Peyer's patch (tissue), 4 donors: ENCODE data around the gene TNFSF13. TPM values are rescaled to one million over a fixed set of nuclear protein-coding genes. Genes with fewer than 3 reads are reported as not detected.
A peak's percentile ranks its signal among the peaks of the same experiment; 100 is the strongest.

Source experiments
- DNase-seq, 3 donors: peaks; one replicate each; pipeline ENCODE4 v3.0.0-alpha.2; 2017 to 2019
- H3K27ac ChIP-seq, 4 donors: fragments of 200-600 bp; sonication (generic); one replicate each; pipeline ENCODE4 v1.5.1; 2016 to 2019
- H3K27me3 ChIP-seq, 2 donors: fragments of 200-600 bp; sonication (generic); one replicate each; pipeline ENCODE4 v1.5.1; 2019
- H3K36me3 ChIP-seq, 3 donors: fragments of 200-600 bp; sonication (generic); one replicate each; pipeline ENCODE4 v1.5.1; 2016 to 2019
- H3K4me1 ChIP-seq, 4 donors: fragments of 200-600 bp; sonication (generic); one replicate each; pipeline ENCODE4 v1.5.1; 2016 to 2019
- H3K4me3 ChIP-seq, 4 donors: fragments of 200-600 bp; sonication (generic); 1 replicate in 3 of 4; 2 replicates in 1 of 4; pipeline ENCODE4 v1.5.1; 2016 to 2019; ENCODE audit warnings: mild to moderate bottlenecking in 1 of 4
- H3K9me3 ChIP-seq, 4 donors: fragments of 200-600 bp; sonication (generic); one replicate each; pipeline ENCODE4 v1.5.1; 2016 to 2019; ENCODE audit warnings: mild to moderate bottlenecking in 1 of 4
- POLR2A ChIP-seq, 2 donors: fragments of 450-650 bp; IDR thresholded peaks; one replicate each; pipeline ENCODE4 v1.5.1; 2017; ENCODE audit warnings: antibody characterized with exemption in 2 of 2, mild to moderate bottlenecking in 2 of 2, moderate library complexity in 2 of 2
- total RNA-seq, 4 donors: library from RNA; depleted of rRNA; stranded (reverse); fragments of >200 nt; gene quantifications; one replicate each; pipeline ENCODE4 v1.1.0, GENCODE V29; 2016
- TF ChIP-seq, protein P1 (sequence below), 6 experiments: fragments of 450-650 bp in 4 of 6; fragments of 200-600 bp in 2 of 6; sonication (generic) in 1 of 6; IDR thresholded peaks; one replicate each; pipeline ENCODE4 v1.5.1; 2017 to 2019; ENCODE audit warnings: antibody characterized with exemption in 6 of 6, mild to moderate bottlenecking in 3 of 6, moderate library complexity in 1 of 6

The TNFSF13 gene
- total RNA-seq, 4 donors from 2014 or later = 5.0 to 54.4 (median 38.7) TPM

DNA sequence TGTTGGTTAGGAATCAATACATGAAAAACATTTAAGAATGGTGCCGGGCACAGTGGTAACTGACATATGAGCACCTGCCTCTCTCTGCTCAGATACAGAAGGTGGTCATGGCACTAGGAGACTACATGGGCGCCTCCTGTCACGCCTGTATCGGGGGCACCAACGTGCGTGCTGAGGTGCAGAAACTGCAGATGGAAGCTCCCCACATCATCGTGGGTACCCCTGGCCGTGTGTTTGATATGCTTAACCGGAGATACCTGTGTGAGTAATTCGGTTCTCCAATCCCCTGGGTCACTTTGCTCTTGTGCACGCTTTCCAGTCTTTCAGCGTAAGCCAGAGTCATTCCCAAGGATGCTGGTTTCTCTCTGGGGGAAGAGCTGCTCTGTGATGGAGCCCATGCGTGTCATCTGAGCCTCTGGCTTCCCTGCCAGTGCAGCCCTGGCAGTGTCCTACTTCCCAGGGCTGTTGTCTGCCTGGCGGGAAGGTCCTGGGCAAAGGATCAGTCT, 17.9 kb downstream of the TNFSF13 start:
- no peak for DNase-seq
- Histone ChIP-seq H3K4me1 (peaks cover 4 to 74% (median 38%) of the 10 kb centered on the region in 4 donors), H3K36me3 (peaks cover 0 to 51% (median 0%) of the 10 kb centered on the region in 3 donors), H3K4me3 (no peak overlapping the region), H3K27me3 (no peaks in the 10 kb centered on the region), H3K9me3 (no peaks in the 10 kb centered on the region), H3K27ac (no peak overlapping the region)
- TF ChIP-seq, protein P1, sequence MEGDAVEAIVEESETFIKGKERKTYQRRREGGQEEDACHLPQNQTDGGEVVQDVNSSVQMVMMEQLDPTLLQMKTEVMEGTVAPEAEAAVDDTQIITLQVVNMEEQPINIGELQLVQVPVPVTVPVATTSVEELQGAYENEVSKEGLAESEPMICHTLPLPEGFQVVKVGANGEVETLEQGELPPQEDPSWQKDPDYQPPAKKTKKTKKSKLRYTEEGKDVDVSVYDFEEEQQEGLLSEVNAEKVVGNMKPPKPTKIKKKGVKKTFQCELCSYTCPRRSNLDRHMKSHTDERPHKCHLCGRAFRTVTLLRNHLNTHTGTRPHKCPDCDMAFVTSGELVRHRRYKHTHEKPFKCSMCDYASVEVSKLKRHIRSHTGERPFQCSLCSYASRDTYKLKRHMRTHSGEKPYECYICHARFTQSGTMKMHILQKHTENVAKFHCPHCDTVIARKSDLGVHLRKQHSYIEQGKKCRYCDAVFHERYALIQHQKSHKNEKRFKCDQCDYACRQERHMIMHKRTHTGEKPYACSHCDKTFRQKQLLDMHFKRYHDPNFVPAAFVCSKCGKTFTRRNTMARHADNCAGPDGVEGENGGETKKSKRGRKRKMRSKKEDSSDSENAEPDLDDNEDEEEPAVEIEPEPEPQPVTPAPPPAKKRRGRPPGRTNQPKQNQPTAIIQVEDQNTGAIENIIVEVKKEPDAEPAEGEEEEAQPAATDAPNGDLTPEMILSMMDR (IDR thresholded peaks at IDR 0.05) = no peak
- no peak for TF ChIP-seq POLR2A (IDR thresholded peaks at IDR 0.05)

DNA sequence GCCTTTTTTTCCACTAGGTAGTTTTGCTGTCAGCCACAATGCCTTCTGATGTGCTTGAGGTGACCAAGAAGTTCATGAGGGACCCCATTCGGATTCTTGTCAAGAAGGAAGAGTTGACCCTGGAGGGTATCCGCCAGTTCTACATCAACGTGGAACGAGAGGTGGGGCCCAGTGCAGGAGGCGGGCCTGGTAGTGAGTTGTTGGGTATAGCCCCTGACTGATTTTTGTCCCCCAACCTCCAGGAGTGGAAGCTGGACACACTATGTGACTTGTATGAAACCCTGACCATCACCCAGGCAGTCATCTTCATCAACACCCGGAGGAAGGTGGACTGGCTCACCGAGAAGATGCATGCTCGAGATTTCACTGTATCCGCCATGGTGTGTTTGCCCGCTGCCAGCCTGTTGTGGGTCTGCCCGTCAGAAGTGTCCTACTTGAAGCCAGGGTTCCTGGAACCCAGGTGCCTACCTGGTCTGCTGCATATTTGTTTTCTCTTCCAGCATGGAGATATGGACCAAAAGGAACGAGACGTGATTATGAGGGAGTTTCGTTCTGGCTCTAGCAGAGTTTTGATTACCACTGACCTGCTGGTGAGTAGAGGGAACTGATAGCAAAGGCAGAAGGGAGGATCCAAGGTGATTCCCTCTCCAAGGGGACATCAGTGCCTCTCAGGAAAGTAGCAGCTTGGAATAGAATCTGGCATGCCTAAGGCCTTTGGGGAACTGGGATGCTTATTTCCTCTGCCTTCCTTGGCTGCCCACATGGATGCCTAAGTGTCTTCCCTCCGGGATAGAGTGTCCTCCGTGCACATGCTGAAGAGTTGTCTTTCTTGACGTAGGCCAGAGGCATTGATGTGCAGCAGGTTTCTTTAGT, 19.0 kb downstream of the TNFSF13 start:
- H3K9me3 ChIP-seq = no peaks in the 10 kb centered on the region
- no peak for TF ChIP-seq POLR2A (IDR thresholded peaks at IDR 0.05)
- TF ChIP-seq, protein P1 (IDR thresholded peaks at IDR 0.05) = no peak
- H3K27me3 ChIP-seq = no peaks in the 10 kb centered on the region
- H3K4me1 ChIP-seq = peaks cover 4 to 84% (median 42%) of the 10 kb centered on the region in 4 donors
- DNase-seq = no peak
- peak overlapping the region in 2 of 4 donors; percentile 40 to 93 for H3K27ac ChIP-seq
- peaks cover 0 to 51% (median 0%) of the 10 kb centered on the region in 3 donors for H3K36me3 ChIP-seq
- no peak overlapping the region for H3K4me3 ChIP-seq

DNA sequence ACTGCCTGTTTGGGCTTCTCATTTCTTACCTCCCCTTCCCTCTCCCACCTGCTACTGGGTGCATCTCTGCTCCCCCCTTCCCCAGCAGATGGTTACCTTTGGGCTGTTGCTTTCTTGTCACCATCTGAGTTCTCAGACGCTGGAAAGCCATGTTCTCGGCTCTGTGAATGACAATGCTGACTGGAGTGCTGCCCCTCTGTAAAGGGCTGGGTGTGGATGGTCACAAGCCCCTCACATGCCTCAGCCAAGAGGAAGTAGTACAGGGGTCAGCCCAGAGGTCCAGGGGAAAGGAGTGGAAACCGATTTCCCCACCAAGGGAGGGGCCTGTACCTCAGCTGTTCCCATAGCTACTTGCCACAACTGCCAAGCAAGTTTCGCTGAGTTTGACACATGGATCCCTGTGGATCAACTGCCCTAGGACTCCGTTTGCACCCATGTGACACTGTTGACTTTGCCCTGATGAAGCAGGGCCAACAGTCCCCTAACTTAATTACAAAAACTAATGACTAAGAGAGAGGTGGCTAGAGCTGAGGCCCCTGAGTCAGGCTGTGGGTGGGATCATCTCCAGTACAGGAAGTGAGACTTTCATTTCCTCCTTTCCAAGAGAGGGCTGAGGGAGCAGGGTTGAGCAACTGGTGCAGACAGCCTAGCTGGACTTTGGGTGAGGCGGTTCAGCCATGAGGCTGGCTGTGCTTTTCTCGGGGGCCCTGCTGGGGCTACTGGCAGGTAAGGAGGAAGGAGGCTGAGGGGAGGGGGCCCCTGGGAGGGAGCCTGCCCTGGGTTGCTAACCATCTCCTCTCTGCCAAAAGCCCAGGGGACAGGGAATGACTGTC, 20.7 kb downstream of the TNFSF13 start, which contains the start of gene CD68:
TSS of gene CD68 (plus strand) at position 638 of the 833 bp plus-strand sequence. CDS start at position 678, 40 bp downstream.
- Histone ChIP-seq H3K4me3 (peak within 1 kb of the TSS; percentile 12 to 54 (median 36)), H3K27me3 (no peaks in the 10 kb centered on the region), H3K9me3 (no peaks in the 10 kb centered on the region), H3K27ac (peak within 1 kb of the TSS; percentile 83 to 93 (median 90)), H3K4me1 (peaks cover 10 to 86% (median 45%) of the 10 kb centered on the region in 4 donors), H3K36me3 (peaks cover 0 to 47% (median 0%) of the 10 kb centered on the region in 3 donors)
- peak; percentile 89 to 95 for TF ChIP-seq POLR2A (IDR thresholded peaks at IDR 0.05)
- TF ChIP-seq, protein P1 (IDR thresholded peaks at IDR 0.05) = no peak
- DNase-seq = peak; percentile 75 to 93 (median 84)

DNA sequence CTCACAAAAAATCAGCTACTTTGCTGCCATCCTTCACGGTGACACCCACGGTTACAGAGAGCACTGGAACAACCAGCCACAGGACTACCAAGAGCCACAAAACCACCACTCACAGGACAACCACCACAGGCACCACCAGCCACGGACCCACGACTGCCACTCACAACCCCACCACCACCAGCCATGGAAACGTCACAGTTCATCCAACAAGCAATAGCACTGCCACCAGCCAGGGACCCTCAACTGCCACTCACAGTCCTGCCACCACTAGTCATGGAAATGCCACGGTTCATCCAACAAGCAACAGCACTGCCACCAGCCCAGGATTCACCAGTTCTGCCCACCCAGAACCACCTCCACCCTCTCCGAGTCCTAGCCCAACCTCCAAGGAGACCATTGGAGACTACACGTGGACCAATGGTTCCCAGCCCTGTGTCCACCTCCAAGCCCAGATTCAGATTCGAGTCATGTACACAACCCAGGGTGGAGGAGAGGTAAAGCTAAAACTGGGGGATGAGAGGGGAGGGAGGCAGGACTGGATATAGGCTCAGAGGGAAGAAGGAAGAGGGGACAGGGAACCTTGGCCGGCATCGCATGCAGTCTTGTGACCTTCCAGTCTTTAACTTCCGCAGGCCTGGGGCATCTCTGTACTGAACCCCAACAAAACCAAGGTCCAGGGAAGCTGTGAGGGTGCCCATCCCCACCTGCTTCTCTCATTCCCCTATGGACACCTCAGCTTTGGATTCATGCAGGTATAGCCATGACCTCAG, 21.5 kb downstream of the TNFSF13 start:
- DNase-seq = no peak
- H3K27ac ChIP-seq = peak overlapping the region; percentile 83 to 93 (median 90)
- peaks cover 10 to 86% (median 40%) of the 10 kb centered on the region in 4 donors for H3K4me1 ChIP-seq
- H3K36me3 ChIP-seq = peaks cover 0 to 39% (median 0%) of the 10 kb centered on the region in 3 donors
- no peaks in the 10 kb centered on the region for H3K27me3 ChIP-seq
- H3K9me3 ChIP-seq = no peaks in the 10 kb centered on the region
- H3K4me3 ChIP-seq = peak overlapping the region in 3 of 4 donors; percentile 24 to 54 (median 48)
- TF ChIP-seq, protein P1 (IDR thresholded peaks at IDR 0.05) = no peak
- no peak for TF ChIP-seq POLR2A (IDR thresholded peaks at IDR 0.05)
